Mammary epithelial cell (primary cell): Measurements from ENCODE around the gene NF1.

Experiments
- EZH2 ChIP-seq: IDR thresholded peaks from 2 replicates; pipeline ENCODE4 v1.6.1; 2012; ENCODE audit warnings: low read length, inconsistent platforms, borderline replicate concordance
- TF ChIP-seq, protein P1 (sequence below), 2 donors: IDR thresholded peaks in 1 of 2; conservative IDR thresholded peaks in 1 of 2; 2 replicates each; pipeline ENCODE4 v1.5.1; 2011 to 2012; ENCODE audit warnings: inconsistent platforms in 2 of 2, low read length in 2 of 2, mild to moderate bottlenecking in 2 of 2, control low read depth in 1 of 2, low read depth in 1 of 2; ENCODE audit not compliant: insufficient read depth in 1 of 2; ENCODE audit errors: extremely low read depth in 1 of 2

GRCh38 chr17:31273516-31273915 lies 178.7 kb downstream of the NF1 start:
- TF ChIP-seq, protein P1, sequence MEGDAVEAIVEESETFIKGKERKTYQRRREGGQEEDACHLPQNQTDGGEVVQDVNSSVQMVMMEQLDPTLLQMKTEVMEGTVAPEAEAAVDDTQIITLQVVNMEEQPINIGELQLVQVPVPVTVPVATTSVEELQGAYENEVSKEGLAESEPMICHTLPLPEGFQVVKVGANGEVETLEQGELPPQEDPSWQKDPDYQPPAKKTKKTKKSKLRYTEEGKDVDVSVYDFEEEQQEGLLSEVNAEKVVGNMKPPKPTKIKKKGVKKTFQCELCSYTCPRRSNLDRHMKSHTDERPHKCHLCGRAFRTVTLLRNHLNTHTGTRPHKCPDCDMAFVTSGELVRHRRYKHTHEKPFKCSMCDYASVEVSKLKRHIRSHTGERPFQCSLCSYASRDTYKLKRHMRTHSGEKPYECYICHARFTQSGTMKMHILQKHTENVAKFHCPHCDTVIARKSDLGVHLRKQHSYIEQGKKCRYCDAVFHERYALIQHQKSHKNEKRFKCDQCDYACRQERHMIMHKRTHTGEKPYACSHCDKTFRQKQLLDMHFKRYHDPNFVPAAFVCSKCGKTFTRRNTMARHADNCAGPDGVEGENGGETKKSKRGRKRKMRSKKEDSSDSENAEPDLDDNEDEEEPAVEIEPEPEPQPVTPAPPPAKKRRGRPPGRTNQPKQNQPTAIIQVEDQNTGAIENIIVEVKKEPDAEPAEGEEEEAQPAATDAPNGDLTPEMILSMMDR (conservative IDR thresholded peaks at IDR 0.05 in 1 of 2, IDR thresholded peaks at IDR 0.05 in 1 of 2; ENCODE audit: extremely low read depth in 1 of 2, insufficient read depth in 1 of 2, low read depth in 1 of 2, low read length in 2 of 2): no peak
- no peak for TF ChIP-seq EZH2
